HG02970 (cell line): ENCODE results near the gene MAP3K5.

ENCODE experiments used
- ATAC-seq: cut with Tn5 transposase; IDR thresholded peaks from one replicate; pipeline ENCODE4 v1.9.1; 2021; ENCODE audit warnings: mild to moderate bottlenecking, moderate library complexity, moderate number of reproducible peaks; ENCODE audit not compliant: unreplicated experiment, low FRiP score

Gene MAP3K5

DNA sequence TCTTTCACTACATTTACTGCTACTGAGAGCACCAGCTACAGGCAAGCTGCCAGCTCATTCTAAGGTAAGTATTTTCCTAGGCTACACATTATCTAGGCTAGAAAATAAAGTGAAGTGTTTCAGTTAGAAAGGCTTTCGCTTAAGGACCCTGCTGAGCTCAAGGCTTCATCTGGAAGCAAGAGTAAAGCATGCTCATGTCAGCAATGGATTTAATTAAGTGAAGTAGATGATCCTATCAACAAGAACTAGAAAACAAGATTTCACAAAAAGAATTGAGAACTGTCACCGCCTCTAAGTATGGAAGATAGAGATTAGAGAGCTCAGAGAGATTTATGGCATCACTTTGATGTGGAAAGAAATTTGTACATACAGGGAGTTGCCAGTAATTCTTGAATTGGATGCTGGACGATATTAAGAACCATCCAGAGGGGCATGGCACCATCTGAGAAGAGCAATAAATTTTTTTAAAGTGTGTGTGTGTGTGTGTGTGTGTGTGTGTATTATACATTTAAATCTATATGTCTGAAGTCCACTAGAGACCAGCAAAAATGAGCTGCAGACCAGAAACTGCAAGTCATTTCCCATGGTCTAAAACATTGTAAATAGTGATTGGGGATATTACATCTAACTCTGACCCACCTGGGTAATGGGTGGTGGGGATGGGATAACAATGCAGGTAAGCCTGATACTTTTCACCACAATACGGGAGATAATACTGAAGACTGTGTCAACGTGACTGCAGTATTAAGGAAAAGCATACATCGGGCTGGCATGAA, 136.8 kb downstream of the MAP3K5 start:
- ATAC-seq = no peak

DNA sequence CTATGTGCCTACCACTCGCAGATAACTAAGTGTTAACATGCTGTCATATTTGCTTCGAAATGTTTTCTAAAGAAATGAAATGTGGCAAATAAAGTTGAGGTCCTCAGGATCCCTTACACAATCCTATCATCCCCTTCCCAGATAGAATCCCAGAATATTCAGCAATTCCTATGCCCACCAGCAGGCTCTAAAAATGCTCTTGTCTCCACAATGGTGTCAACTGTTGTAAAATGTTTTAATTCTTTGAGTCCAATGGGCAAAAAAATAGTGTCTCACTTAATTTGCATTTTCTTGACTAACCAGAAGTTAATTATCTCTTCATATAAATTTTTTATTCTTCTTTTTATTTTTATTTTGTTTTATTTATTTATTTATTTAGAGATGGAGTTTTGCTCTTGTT, 138.2 kb downstream of the MAP3K5 start:
- ATAC-seq = no peak

- ATAC-seq = no peak
These were observed 139.6 kb downstream of the MAP3K5 start for GRCh38 chr6:136652656-136653055.

DNA sequence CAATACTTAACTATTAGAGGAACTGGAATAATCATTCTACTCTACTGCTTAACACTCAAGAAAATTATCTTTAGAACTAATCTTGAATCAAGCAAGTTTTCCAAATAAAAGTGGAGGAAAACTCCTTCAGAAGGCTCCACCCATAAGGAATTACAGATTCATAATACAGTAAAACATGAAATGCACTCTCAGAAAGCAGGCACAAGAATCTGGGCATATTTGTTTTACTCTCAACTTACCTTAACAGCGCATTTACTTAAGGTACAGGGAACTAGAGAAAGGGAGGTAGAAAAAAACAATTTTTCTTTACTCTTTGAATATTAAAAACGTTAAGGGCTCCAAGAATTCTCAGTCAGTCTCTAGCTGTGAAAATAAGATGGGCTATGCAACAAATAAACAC, 140.3 kb downstream of the MAP3K5 start:
- no peak for ATAC-seq

- ATAC-seq = no peak
These were observed 144.9 kb downstream of the MAP3K5 start for GRCh38 chr6:136647363-136647852.

GRCh38 chr6:136646377-136646776, 145.9 kb downstream of the MAP3K5 start:
- no peak for ATAC-seq

DNA sequence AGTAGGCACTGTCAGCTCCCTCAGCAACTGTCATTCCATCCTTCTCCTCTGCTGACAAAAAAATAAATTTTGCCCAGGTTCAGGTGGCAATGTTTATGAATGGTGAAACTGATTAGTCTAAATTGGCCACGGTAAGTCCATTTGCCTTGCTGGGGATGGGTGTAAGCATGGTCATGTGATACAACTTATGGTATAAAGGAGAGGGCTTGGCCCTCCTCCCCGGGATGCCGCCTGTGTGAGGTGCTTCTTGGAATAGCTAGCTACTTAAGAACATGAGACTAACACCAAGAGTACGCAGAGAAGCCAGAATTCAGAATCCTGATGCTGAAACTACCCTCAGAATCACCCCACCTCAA, 147.7 kb downstream of the MAP3K5 start:
- no peak for ATAC-seq

- no peak for ATAC-seq
These were observed 148.3 kb downstream of the MAP3K5 start for GRCh38 chr6:136643850-136644596.

- ATAC-seq = no peak
These were observed 150.3 kb downstream of the MAP3K5 start for GRCh38 chr6:136641873-136642465.

GRCh38 chr6:136641166-136641565, 151.1 kb downstream of the MAP3K5 start:
- ATAC-seq = no peak

DNA sequence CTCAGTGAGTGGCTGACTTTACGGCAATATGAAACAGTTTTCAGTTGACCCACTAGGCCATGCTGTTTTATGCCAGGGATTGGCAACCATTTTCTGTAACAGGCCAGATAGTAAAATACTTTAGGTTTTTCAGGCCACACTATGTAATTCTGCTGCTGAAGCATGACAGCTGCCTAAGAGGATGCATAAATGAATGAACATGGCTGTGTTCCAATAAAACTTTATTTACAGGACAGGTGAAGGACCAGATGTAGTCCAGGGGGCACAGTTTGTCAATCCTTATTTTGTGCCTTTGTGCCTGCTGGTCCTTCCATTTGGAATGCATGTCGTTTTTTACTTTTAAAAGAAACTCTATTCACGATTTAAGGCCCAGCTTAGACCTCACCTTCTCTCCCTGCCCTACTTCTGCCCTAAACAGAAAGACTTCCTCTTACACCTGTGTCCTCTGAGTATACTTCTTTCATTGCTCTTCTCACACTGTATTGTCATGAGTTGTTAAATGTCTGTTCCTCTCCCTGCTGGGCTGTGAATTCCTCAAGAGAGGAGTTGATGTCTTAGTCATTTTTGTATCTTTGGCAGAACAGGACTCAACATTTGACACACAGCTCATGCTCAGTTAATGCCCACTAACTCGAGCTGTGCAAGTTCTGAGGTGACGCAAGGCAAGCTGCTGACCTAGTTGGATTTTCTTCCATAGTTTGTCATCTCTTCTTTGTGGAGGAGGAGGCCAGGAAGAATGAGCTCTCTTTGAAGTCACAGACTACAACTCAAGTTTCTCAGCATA, 152.0 kb downstream of the MAP3K5 start:
- no peak for ATAC-seq

DNA sequence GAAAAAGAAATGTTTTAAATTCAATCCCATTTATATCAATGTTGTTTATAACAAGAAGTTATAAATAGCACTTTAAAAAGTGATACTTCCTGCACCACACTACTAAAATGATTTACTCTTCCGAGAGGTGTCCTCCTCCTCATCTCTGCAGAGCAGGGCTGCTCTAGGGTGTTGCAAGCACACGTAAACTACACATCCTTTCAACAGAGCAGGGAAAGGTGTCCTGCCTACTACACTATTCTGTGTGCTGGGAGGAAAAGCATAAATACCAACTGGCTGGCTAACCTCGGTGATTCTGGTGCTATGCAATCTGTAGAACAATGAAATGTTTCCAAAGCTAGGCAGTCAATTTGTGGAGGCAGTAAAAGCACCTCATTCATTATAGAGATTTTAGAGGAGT, 152.6 kb downstream of the MAP3K5 start:
- ATAC-seq = no peak

DNA sequence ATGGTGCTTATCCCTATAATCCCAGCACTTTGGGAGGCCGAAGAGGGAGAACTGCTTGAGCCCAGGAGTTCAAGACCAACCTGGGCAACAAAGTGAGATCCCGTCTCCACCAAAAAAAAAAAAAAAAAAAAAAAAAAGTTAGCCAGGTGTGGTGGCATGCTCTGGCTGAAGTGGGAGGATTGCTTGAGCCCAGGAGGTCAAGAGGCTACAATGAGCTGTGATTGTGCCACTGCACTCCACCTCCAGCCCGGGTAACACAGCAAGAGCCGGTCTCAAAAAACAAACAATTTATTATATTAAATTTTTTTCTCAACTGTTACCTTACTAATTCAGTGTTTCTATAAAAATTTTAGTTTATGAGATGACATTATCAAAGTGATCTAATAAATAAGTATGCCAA, 156.7 kb downstream of the MAP3K5 start:
- no peak for ATAC-seq

DNA sequence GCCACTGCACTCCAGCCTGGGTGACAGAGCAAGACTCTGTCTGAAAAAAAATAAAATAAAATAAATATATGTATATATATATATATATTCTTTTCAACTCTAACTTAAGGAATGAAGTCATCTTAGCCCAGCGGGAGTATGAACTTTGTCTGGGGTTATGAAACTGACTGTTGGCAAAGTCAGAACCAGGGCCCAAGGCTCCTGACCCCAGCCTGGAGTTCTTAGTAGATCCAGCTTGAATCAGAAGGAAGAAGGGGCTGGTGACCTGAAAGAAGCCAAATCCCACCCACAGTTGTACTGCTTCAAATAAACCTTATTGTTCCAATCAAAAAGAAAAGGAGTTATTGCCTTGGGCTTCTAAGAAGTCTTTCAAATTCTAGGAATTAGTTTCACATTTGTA, 158.9 kb downstream of the MAP3K5 start:
- ATAC-seq = no peak

- no peak for ATAC-seq
These were observed 163.3 kb downstream of the MAP3K5 start for GRCh38 chr6:136628996-136629395.

- no peak for ATAC-seq
These were observed 165.1 kb downstream of the MAP3K5 start for GRCh38 chr6:136627191-136627590.

GRCh38 chr6:136625293-136625692, 167.0 kb downstream of the MAP3K5 start:
- no peak for ATAC-seq

GRCh38 chr6:136624347-136624746, 167.9 kb downstream of the MAP3K5 start:
- no peak for ATAC-seq

GRCh38 chr6:136618086-136618485, 174.2 kb downstream of the MAP3K5 start:
- ATAC-seq = no peak

DNA sequence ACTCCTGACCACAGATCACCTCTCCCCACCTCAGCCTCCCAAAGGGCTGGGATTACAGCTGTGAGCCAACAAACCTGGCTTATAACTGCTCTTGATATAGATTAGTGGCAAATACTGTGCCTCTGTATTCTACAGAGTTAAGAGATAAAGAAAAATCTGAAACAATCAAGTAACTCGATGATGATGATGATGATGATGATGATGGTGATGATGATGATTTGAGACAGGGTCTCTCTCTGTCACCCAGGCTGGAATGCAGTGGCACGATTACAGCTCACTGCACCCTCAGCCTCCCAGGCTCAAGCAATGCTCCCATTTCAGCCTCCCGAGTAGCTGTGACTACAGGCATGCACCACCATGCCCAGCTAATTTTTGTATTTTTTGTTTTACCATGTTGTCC, 175.8 kb downstream of the MAP3K5 start:
- ATAC-seq = no peak

GRCh38 chr6:136614994-136615393, 177.3 kb downstream of the MAP3K5 start:
- ATAC-seq = no peak
